Prostate gland (tissue), 2 donors: ENCODE measurements around the gene LHPP. TPM values are rescaled to one million over a fixed set of nuclear protein-coding genes. Genes with fewer than 3 reads are reported as not detected.

Source experiments
- DNase-seq: peaks from one replicate; pipeline ENCODE4 v3.0.0-alpha.2; 2019; ENCODE audit warnings: low spot score
- H3K27ac ChIP-seq, 2 donors: fragments of 200-600 bp; sonication (generic); 2 replicates each; pipeline ENCODE4 v1.5.1; 2017 to 2019
- H3K27me3 ChIP-seq: fragments of 200-600 bp; sonication (generic); replicated peaks from 2 replicates; pipeline ENCODE4 v1.5.1; 2019; ENCODE audit not compliant: insufficient read depth
- H3K36me3 ChIP-seq, 2 donors: fragments of 200-600 bp; sonication (generic); 1 replicate in 1 of 2; 2 replicates in 1 of 2; pipeline versions ENCODE4 v1.5.1 to v1.8.1; 2017 to 2019
- H3K4me1 ChIP-seq: fragments of 200-600 bp; sonication (generic); replicated peaks from 2 replicates; pipeline ENCODE4 v1.5.1; 2019
- H3K4me3 ChIP-seq, 2 donors: fragments of 200-600 bp; sonication (generic); 2 replicates each; pipeline ENCODE4 v1.5.1; 2017 to 2019
- H3K9me3 ChIP-seq: fragments of 200-600 bp; sonication (generic); 2 replicates; pipeline ENCODE4 v1.5.1; 2017
- POLR2A ChIP-seq: fragments of 450-650 bp; IDR thresholded peaks from one replicate; pipeline ENCODE4 v1.6.1; 2016; ENCODE audit warnings: antibody characterized with exemption, mild to moderate bottlenecking
- POLR2AphosphoS5 ChIP-seq: sonication (generic); formaldehyde crosslinking; IDR thresholded peaks from one replicate; pipeline ENCODE4 v1.6.1; 2017; ENCODE audit warnings: antibody characterized with exemption
- WGBS: methylation state at CpG from one replicate; pipeline ENCODE4 v1.1.5; 2018; 5-methylcytosine and 5-hydroxymethylcytosine counted together
- intact Hi-C: fragments of 100-400 bp; cut with DNase I; formaldehyde crosslinking; loops from one replicate; pipeline ENCODE4 v1.14.2; 2022
- total RNA-seq, 2 donors: library from RNA; depleted of rRNA; stranded (reverse); fragments of >200 nt; gene quantifications; one replicate each; pipeline ENCODE4 v1.1.0, GENCODE V29; 2016
- TF ChIP-seq, protein P1 (sequence below), 4 experiments: fragments of 200-600 bp in 2 of 4; fragments of 450-650 bp in 2 of 4; sonication (generic) in 2 of 4; IDR thresholded peaks; 1 replicate in 3 of 4; 2 replicates in 1 of 4; pipeline ENCODE4 v1.5.1; 2016 to 2019; ENCODE audit warnings: antibody characterized with exemption in 4 of 4, mild to moderate bottlenecking in 2 of 4, moderate library complexity in 2 of 4

Gene LHPP
- total RNA-seq, 2 donors from 2014 or later = 21.9 to 43.3 TPM

- Histone ChIP-seq H3K4me1 (no peaks in the 10 kb centered on the region), H3K4me3 (no peak overlapping the region), H3K36me3 (no peaks in the 10 kb centered on the region), H3K27ac (no peak overlapping the region), H3K9me3 (no peaks in the 10 kb centered on the region), H3K27me3 (no peaks in the 10 kb centered on the region)
- WGBS = 66% methylated on average over 19 of the region's 22 CpGs
- TF ChIP-seq, protein P1, sequence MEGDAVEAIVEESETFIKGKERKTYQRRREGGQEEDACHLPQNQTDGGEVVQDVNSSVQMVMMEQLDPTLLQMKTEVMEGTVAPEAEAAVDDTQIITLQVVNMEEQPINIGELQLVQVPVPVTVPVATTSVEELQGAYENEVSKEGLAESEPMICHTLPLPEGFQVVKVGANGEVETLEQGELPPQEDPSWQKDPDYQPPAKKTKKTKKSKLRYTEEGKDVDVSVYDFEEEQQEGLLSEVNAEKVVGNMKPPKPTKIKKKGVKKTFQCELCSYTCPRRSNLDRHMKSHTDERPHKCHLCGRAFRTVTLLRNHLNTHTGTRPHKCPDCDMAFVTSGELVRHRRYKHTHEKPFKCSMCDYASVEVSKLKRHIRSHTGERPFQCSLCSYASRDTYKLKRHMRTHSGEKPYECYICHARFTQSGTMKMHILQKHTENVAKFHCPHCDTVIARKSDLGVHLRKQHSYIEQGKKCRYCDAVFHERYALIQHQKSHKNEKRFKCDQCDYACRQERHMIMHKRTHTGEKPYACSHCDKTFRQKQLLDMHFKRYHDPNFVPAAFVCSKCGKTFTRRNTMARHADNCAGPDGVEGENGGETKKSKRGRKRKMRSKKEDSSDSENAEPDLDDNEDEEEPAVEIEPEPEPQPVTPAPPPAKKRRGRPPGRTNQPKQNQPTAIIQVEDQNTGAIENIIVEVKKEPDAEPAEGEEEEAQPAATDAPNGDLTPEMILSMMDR (IDR thresholded peaks at IDR 0.05) = no peak
- TF ChIP-seq POLR2AphosphoS5 (no peak), POLR2A (no peak)
- no peak for DNase-seq
- intact Hi-C loops = no loop called here
Observed at GRCh38 chr10:124604214-124605000, 142.8 kb downstream of the LHPP start.

- no peak for DNase-seq
- no peaks in the 10 kb centered on the region for H3K9me3 ChIP-seq
- no peaks in the 10 kb centered on the region for H3K4me1 ChIP-seq
- no peaks in the 10 kb centered on the region for H3K27me3 ChIP-seq
- 55% methylated on average over 8 of the region's 8 CpGs for WGBS
- no peak overlapping the region for H3K27ac ChIP-seq
- no peaks in the 10 kb centered on the region for H3K36me3 ChIP-seq
- intact Hi-C loops = no loop called here
- no peak overlapping the region for H3K4me3 ChIP-seq
- TF ChIP-seq POLR2AphosphoS5 (no peak), POLR2A (no peak)
- TF ChIP-seq, protein P1 (IDR thresholded peaks at IDR 0.05) = no peak
Observed at GRCh38 chr10:124605001-124605370, 143.4 kb downstream of the LHPP start.

DNA sequence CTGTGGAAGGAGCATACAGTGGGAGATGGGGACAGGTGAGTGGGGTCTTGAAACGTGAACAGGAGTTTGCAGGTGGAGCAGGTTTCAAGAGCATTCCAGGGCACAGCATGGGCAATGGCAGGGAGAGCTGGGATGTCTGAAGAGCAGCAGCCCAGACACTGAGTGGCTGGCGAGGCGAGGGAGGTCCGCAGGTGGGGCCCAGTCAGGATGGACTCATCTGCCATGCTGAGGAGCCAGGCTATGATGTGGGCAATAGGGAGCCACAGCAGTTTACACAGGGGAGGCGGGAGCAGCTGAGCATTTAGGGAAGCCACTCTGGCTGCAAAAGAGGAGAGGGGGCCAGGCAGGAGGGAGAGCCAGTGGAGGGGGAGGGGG, 143.8 kb downstream of the LHPP start:
- 91% methylated on average over 5 of the region's 5 CpGs for WGBS
- no peaks in the 10 kb centered on the region for H3K27me3 ChIP-seq
- no peak for DNase-seq
- H3K4me3 ChIP-seq = no peak overlapping the region
- intact Hi-C loops = no loop called here
- H3K9me3 ChIP-seq = no peaks in the 10 kb centered on the region
- no peak for TF ChIP-seq POLR2A
- TF ChIP-seq, protein P1 (IDR thresholded peaks at IDR 0.05) = no peak
- TF ChIP-seq POLR2AphosphoS5 = no peak
- no peak overlapping the region for H3K27ac ChIP-seq
- no peaks in the 10 kb centered on the region for H3K36me3 ChIP-seq
- no peaks in the 10 kb centered on the region for H3K4me1 ChIP-seq

- intact Hi-C loops = no loop called here
- no peak for DNase-seq
- Histone ChIP-seq H3K27ac (no peak overlapping the region), H3K27me3 (no peaks in the 10 kb centered on the region), H3K4me1 (no peaks in the 10 kb centered on the region), H3K36me3 (no peaks in the 10 kb centered on the region), H3K4me3 (no peak overlapping the region), H3K9me3 (no peaks in the 10 kb centered on the region)
- WGBS = 75% methylated on average over 31 of the region's 31 CpGs
- no peak for TF ChIP-seq POLR2AphosphoS5
- TF ChIP-seq, protein P1 (IDR thresholded peaks at IDR 0.05) = no peak
- no peak for TF ChIP-seq POLR2A
Observed at GRCh38 chr10:124605856-124606812, 144.5 kb downstream of the LHPP start.
